IMR-90 (cell line): ENCODE measurements around the gene GPRASP1. TPM values are rescaled to one million over a fixed set of nuclear protein-coding genes. Genes with fewer than 3 reads are reported as not detected.

Experiments used
- ATAC-seq: fragments of 200-7000 bp; cut with Tn5 transposase; 2 replicates; pipeline ENCODE4 v1.9.1; 2020; ENCODE audit warnings: low read depth, mild to moderate bottlenecking, moderate library complexity
- BruUV-seq: library from RNA; stranded (reverse); fragments of 400-500 nt; replicated peaks from 2 replicates; lab custom pipeline; 2021; lab: Mats Ljungman, UMichigan
- CTCF ChIA-PET: fragments of 300-600 bp; formaldehyde crosslinking; extraction: SDS; loops from one replicate; lab custom pipeline; 2021; ENCODE audit warnings: antibody characterized with exemption; lab: Yijun Ruan, JAX
- POLR2A ChIA-PET: fragments of 300-600 bp; sonication (Branson Sonifier 250); formaldehyde crosslinking; loops from one replicate; lab custom pipeline; 2022; ENCODE audit warnings: antibody characterized with exemption; ENCODE audit not compliant: unreplicated experiment; lab: Charles Lee
- DNase-seq: peaks from one replicate; pipeline ENCODE4 v3.0.0; 2013
- H2AFZ ChIP-seq: replicated peaks from 2 replicates; pipeline ENCODE3; 2013; ENCODE audit warnings: low read length, mild to moderate bottlenecking; ENCODE audit not compliant: poor library complexity
- H2AK5ac ChIP-seq: 2 replicates; pipeline ENCODE4 v1.6.1; 2013; ENCODE audit warnings: low read depth, low read length, inconsistent platforms
- H2AK9ac ChIP-seq: replicated peaks from 2 replicates; pipeline ENCODE3; 2013; ENCODE audit warnings: mild to moderate bottlenecking, low read depth, low read length, moderate library complexity; ENCODE audit not compliant: poor library complexity
- H2BK120ac ChIP-seq: 2 replicates; pipeline ENCODE4 v1.6.1; 2013; ENCODE audit warnings: low read depth, low read length, inconsistent platforms
- H2BK15ac ChIP-seq: 3 replicates; pipeline ENCODE4 v1.6.1; 2013; ENCODE audit warnings: low read depth, low read length, inconsistent platforms
- H2BK20ac ChIP-seq: 2 replicates; pipeline ENCODE4 v1.6.1; 2013; ENCODE audit warnings: low read depth, mild to moderate bottlenecking, inconsistent platforms, low read length, moderate library complexity
- H2BK5ac ChIP-seq: 2 replicates; pipeline ENCODE4 v1.6.1; 2013; ENCODE audit warnings: mild to moderate bottlenecking, low read depth, low read length, inconsistent platforms; ENCODE audit not compliant: poor library complexity, severe bottlenecking
- H3K14ac ChIP-seq: replicated peaks from 2 replicates; pipeline ENCODE4 v1.6.1; 2013; ENCODE audit warnings: low read depth, low read length, inconsistent platforms
- H3K18ac ChIP-seq: 2 replicates; pipeline ENCODE4 v1.6.1; 2013; ENCODE audit warnings: low read depth, low read length, control low read depth
- H3K23ac ChIP-seq: 2 replicates; pipeline ENCODE4 v1.6.1; 2013; ENCODE audit warnings: low read depth, low read length, inconsistent platforms
- H3K27ac ChIP-seq: 2 replicates; pipeline ENCODE4 v1.5.1; 2013; ENCODE audit warnings: mild to moderate bottlenecking, control low read depth, low read length; ENCODE audit not compliant: insufficient read depth
- H3K27me3 ChIP-seq: 2 replicates; pipeline ENCODE4 v1.6.1; 2013; ENCODE audit warnings: low read length; ENCODE audit not compliant: control insufficient read depth, insufficient read depth
- H3K36me3 ChIP-seq: 2 replicates; pipeline ENCODE4 v1.6.1; 2013; ENCODE audit warnings: low read length, mixed read lengths; ENCODE audit not compliant: control insufficient read depth, insufficient read depth
- H3K4ac ChIP-seq: 2 replicates; pipeline ENCODE4 v1.6.1; 2013; ENCODE audit warnings: low read depth, low read length, inconsistent platforms
- H3K4me1 ChIP-seq: 2 replicates; pipeline ENCODE4 v1.6.1; 2013; ENCODE audit warnings: low read length, mixed read lengths; ENCODE audit not compliant: control insufficient read depth, insufficient read depth
- H3K4me2 ChIP-seq: 2 replicates; pipeline ENCODE4 v1.6.1; 2013; ENCODE audit warnings: low read depth, mild to moderate bottlenecking, control low read depth, low read length, moderate library complexity
- H3K4me3 ChIP-seq: 2 replicates; pipeline ENCODE4 v1.5.1; 2013; ENCODE audit warnings: low read depth, mild to moderate bottlenecking, control low read depth, low read length, moderate library complexity; ENCODE audit not compliant: insufficient read depth
- H3K56ac ChIP-seq: 2 replicates; pipeline ENCODE4 v1.6.1; 2013; ENCODE audit warnings: low read length, inconsistent platforms; ENCODE audit not compliant: insufficient read depth; ENCODE audit errors: extremely low read depth
- H3K79me1 ChIP-seq, 2 experiments: 2 replicates each; pipeline ENCODE4 v1.6.1; 2013; ENCODE audit warnings: low read length in 2 of 2, inconsistent platforms in 1 of 2, low read depth in 1 of 2
- H3K9ac ChIP-seq: 2 replicates; pipeline ENCODE4 v1.6.1; 2013; ENCODE audit warnings: low read depth, low read length, control low read depth
- H3K9me1 ChIP-seq: 2 replicates; pipeline ENCODE4 v1.6.1; 2013; ENCODE audit warnings: low read length, inconsistent platforms; ENCODE audit not compliant: insufficient read depth
- H3K9me3 ChIP-seq: 2 replicates; pipeline ENCODE4 v1.6.1; 2013; ENCODE audit warnings: low read length; ENCODE audit not compliant: control insufficient read depth, insufficient read depth
- H4K20me1 ChIP-seq: 2 replicates; pipeline ENCODE4 v1.6.1; 2013; ENCODE audit warnings: low read length, inconsistent platforms; ENCODE audit not compliant: insufficient read depth
- H4K5ac ChIP-seq: 2 replicates; pipeline ENCODE4 v1.6.1; 2013; ENCODE audit warnings: mild to moderate bottlenecking, low read depth, low read length, control low read depth
- H4K8ac ChIP-seq, 2 experiments: 2 replicates each; pipeline ENCODE4 v1.6.1; 2013; ENCODE audit warnings: low read depth in 2 of 2, low read length in 2 of 2, control low read depth in 1 of 2, inconsistent platforms in 1 of 2
- H4K91ac ChIP-seq: 2 replicates; pipeline ENCODE4 v1.6.1; 2013; ENCODE audit warnings: low read depth, low read length, inconsistent platforms; ENCODE audit not compliant: insufficient read depth
- BHLHE40 ChIP-seq: fragments of 150-350 bp; IDR thresholded peaks from 2 replicates; pipeline ENCODE4 v1.6.1; 2016; ENCODE audit warnings: mild to moderate bottlenecking, low read depth, low read length
- CEBPB ChIP-seq: IDR thresholded peaks from 2 replicates; pipeline ENCODE4 v1.6.1; 2012; ENCODE audit warnings: low read depth, low read length, improper control_type of control experiment
- CHD1 ChIP-seq: IDR thresholded peaks from 2 replicates; pipeline ENCODE4 v1.6.1; 2012; ENCODE audit warnings: low read depth, low read length, improper control_type of control experiment
- CTCF ChIP-seq: conservative IDR thresholded peaks from 2 replicates; pipeline ENCODE4 v1.5.1; 2012; ENCODE audit warnings: mild to moderate bottlenecking, low read depth, low read length, improper control_type of control experiment
- FOS ChIP-seq: fragments of 150-350 bp; IDR thresholded peaks from 2 replicates; pipeline ENCODE4 v1.6.1; 2016; ENCODE audit warnings: low read depth, low read length
- MAFK ChIP-seq: IDR thresholded peaks from 2 replicates; pipeline ENCODE4 v1.6.1; 2012; ENCODE audit warnings: low read depth, low read length, improper control_type of control experiment
- MXI1 ChIP-seq: IDR thresholded peaks from 2 replicates; pipeline ENCODE4 v1.6.1; 2012; ENCODE audit warnings: low read depth, mild to moderate bottlenecking, low read length, moderate library complexity, borderline replicate concordance
- NFE2L2 ChIP-seq: fragments of 150-350 bp; IDR thresholded peaks from 2 replicates; pipeline ENCODE4 v1.6.1; 2016; ENCODE audit warnings: low read depth, mild to moderate bottlenecking, low read length
- POLR2A ChIP-seq: IDR thresholded peaks from 2 replicates; pipeline ENCODE4 v1.6.1; 2012; ENCODE audit warnings: mild to moderate bottlenecking, low read depth, low read length
- RAD21 ChIP-seq: IDR thresholded peaks from 2 replicates; pipeline ENCODE4 v1.6.1; 2012; ENCODE audit warnings: low read length, improper control_type of control experiment
- RCOR1 ChIP-seq: IDR thresholded peaks from 2 replicates; pipeline ENCODE4 v1.6.1; 2012; ENCODE audit warnings: mild to moderate bottlenecking, low read length, improper control_type of control experiment; ENCODE audit not compliant: insufficient replicate concordance
- RFX5 ChIP-seq: IDR thresholded peaks from 2 replicates; pipeline ENCODE4 v1.8.0; 2012; ENCODE audit warnings: low read depth, mild to moderate bottlenecking, low read length, moderate library complexity
- SMC3 ChIP-seq: fragments of 150-350 bp; IDR thresholded peaks from 2 replicates; pipeline ENCODE4 v1.6.1; 2016; ENCODE audit warnings: low read depth, mild to moderate bottlenecking, antibody characterized with exemption, low read length, moderate library complexity
- USF2 ChIP-seq: fragments of 150-350 bp; IDR thresholded peaks from 2 replicates; pipeline ENCODE4 v1.6.1; 2017; ENCODE audit warnings: mild to moderate bottlenecking, antibody characterized with exemption, low read length, low read depth
- WGBS, 2 experiments: methylation state at CpG; one replicate each; pipeline versions ENCODE4 v1.1.5 to v1.1.7; 2013; ENCODE audit warnings: missing lambda C conversion rate in 2 of 2; ENCODE audit not compliant: insufficient read length in 1 of 2; ENCODE audit errors: extremely low coverage in 2 of 2; 5-methylcytosine and 5-hydroxymethylcytosine counted together
- dilution Hi-C: fragments of 300-500 bp; cut with HindIII; formaldehyde crosslinking; loops from one replicate; pipeline ENCODE4 v1.14.3; 2018; ENCODE audit warnings: low sequenced_read_pairs; ENCODE audit not compliant: unreplicated experiment
- in situ Hi-C: fragments of 300-500 bp; cut with MboI; formaldehyde crosslinking; loops from 3 replicates; pipeline ENCODE4 v1.14.3; 2019; ENCODE audit warnings: low sequenced_read_pairs, inconsistent platforms, mixed read lengths
- intact Hi-C: fragments of 100-400 bp; cut with micrococcal nuclease; formaldehyde crosslinking; loops from 2 replicates; pipeline ENCODE4 v1.10.0; 2022
- polyA plus RNA-seq, 3 experiments: library from polyadenylated mRNA; depleted of rRNA; stranded (reverse); fragments of >200 nt; gene quantifications; 2 replicates each; pipeline ENCODE4 v1.2.3, GENCODE V29; 2012; ENCODE audit warnings: low replicate concordance in 1 of 3
- total RNA-seq: library from RNA; depleted of rRNA; stranded (reverse); fragments of >200 nt; gene quantifications from 2 replicates; pipeline ENCODE4 v1.2.3, GENCODE V29; 2012

The GPRASP1 gene
- total and polyA plus RNA-seq, 2 of the 4 experiments (the other 2 are of a cell fraction), result 1.3 to 1.5 TPM

GRCh38 chrX:102606115-102606514 lies 45.2 kb upstream of the GPRASP1 start (continued):
- no peak for TF ChIP-seq FOS
- TF ChIP-seq CTCF, result no peak

GRCh38 chrX:102610905-102611304 lies 40.4 kb upstream of the GPRASP1 start:
- ATAC-seq (no peak), DNase-seq (no peak)
- Histone ChIP-seq H3K4me1 (no peaks in the 10 kb centered on the region), H2AK9ac (no peak overlapping the region), H3K4ac (no peak overlapping the region), H2AK5ac (no peak overlapping the region), H4K5ac (no peak overlapping the region), H3K23ac (no peak overlapping the region), H3K27ac (no peak overlapping the region), H4K20me1 (no peaks in the 10 kb centered on the region), H2BK120ac (no peak overlapping the region), H3K9me3 (no peaks in the 10 kb centered on the region), H4K91ac (no peak overlapping the region), H3K79me1 (peaks cover 0 to 2% of the 10 kb centered on the region in 2 experiments; a peak in 1 of 4 replicates), H2BK5ac (no peak overlapping the region), H3K4me2 (no peak overlapping the region), H3K14ac (no peak overlapping the region), H3K18ac (no peak overlapping the region), H3K27me3 (no peaks in the 10 kb centered on the region), H2AFZ (no peak overlapping the region), H3K9me1 (no peaks in the 10 kb centered on the region), H2BK20ac (no peak overlapping the region), H2BK15ac (no peak overlapping the region), H3K36me3 (peaks cover 2% of the 10 kb centered on the region; the same call in 1 of the 2 replicates), H3K4me3 (no peak overlapping the region), H3K56ac (no peak overlapping the region), H3K9ac (no peak overlapping the region), H4K8ac (no peak overlapping the region)
- ChIA-PET CTCF (no interaction called here), POLR2A (no interaction called here)
- no TSS peak for BruUV-seq
- in situ Hi-C loops (no loop called here), dilution Hi-C loops (no loop called here), intact Hi-C loops (no loop called here)
- WGBS, 2 experiments, result no CpG with 5 or more reads among the region's 4 CpGs
- TF ChIP-seq FOS (no peak), CTCF (no peak), BHLHE40 (no peak), USF2 (no peak), RFX5 (no peak), CEBPB (no peak), NFE2L2 (no peak), MXI1 (no peak), RCOR1 (no peak), MAFK (no peak), CHD1 (no peak), SMC3 (no peak), RAD21 (no peak), POLR2A (no peak)
